Fibroblast of the aortic adventitia (primary cell): ENCODE data around the gene OSTN. TPM values are rescaled to one million over a fixed set of nuclear protein-coding genes. Genes with fewer than 3 reads are reported as not detected.

Source experiments
- DNase-seq: peaks from one replicate; pipeline ENCODE4 v3.0.0-alpha.2; 2010; ENCODE audit warnings: low read depth
- H3K4me3 ChIP-seq: 2 replicates; pipeline ENCODE4 v1.5.1; 2011; ENCODE audit warnings: low read depth, mild to moderate bottlenecking, control low read depth, low read length, moderate library complexity
- total RNA-seq: library from RNA; depleted of rRNA; stranded (reverse); fragments of >200 nt; gene quantifications from 2 replicates; pipeline ENCODE4 v1.2.3, GENCODE V29; 2012; ENCODE audit warnings: low replicate concordance
- TF ChIP-seq, protein P1 (sequence below): IDR thresholded peaks from 2 replicates; pipeline ENCODE4 v1.5.1; 2011; ENCODE audit warnings: mild to moderate bottlenecking, low read length, control low read depth, inconsistent platforms; ENCODE audit not compliant: insufficient read depth

Gene OSTN
- total RNA-seq, 1 donor, result 0.99 TPM

DNA sequence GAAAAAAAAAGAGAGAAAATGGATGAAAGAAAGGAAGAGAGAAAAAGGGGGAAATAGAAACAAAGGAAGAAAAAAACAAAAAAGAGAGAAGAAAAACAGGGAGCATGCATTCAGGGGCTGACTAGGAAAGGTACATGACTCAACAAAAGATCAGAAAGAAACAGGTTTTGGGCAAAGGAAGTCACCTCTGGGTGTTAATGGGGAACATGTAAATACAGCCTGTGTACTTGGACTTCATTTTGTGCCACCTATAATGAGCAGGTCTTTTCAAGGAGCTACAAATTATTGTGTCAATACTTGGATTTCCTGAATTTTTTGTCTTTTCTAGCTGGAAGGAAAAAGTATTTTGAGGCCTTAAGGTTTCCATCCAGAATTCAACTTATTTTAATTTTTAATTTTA lies 76.7 kb downstream of the OSTN start:
- no peak for DNase-seq
- TF ChIP-seq, protein P1, sequence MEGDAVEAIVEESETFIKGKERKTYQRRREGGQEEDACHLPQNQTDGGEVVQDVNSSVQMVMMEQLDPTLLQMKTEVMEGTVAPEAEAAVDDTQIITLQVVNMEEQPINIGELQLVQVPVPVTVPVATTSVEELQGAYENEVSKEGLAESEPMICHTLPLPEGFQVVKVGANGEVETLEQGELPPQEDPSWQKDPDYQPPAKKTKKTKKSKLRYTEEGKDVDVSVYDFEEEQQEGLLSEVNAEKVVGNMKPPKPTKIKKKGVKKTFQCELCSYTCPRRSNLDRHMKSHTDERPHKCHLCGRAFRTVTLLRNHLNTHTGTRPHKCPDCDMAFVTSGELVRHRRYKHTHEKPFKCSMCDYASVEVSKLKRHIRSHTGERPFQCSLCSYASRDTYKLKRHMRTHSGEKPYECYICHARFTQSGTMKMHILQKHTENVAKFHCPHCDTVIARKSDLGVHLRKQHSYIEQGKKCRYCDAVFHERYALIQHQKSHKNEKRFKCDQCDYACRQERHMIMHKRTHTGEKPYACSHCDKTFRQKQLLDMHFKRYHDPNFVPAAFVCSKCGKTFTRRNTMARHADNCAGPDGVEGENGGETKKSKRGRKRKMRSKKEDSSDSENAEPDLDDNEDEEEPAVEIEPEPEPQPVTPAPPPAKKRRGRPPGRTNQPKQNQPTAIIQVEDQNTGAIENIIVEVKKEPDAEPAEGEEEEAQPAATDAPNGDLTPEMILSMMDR, result no peak
- H3K4me3 ChIP-seq, result no peak overlapping the region

DNA sequence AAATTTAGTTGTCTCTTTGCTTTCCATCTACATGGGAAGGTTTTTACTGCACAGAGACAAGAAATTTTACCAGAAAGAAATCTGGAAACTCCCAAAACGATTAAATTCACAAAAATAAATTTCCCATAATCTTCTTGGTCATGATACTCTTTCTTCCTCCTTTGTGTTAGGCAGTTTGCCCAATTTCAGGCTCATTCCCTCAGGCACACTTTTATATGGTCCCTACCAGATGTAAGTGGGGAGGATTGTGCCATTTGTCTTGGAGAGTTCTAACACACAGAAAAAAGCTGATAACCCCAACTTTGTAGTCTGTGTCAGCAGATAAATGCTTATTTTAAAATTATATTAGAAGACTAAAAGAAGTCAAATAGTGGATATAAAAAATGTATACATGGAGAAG lies 81.1 kb downstream of the OSTN start:
- H3K4me3 ChIP-seq, result no peak overlapping the region
- TF ChIP-seq, protein P1, result no peak
- no peak for DNase-seq

DNA sequence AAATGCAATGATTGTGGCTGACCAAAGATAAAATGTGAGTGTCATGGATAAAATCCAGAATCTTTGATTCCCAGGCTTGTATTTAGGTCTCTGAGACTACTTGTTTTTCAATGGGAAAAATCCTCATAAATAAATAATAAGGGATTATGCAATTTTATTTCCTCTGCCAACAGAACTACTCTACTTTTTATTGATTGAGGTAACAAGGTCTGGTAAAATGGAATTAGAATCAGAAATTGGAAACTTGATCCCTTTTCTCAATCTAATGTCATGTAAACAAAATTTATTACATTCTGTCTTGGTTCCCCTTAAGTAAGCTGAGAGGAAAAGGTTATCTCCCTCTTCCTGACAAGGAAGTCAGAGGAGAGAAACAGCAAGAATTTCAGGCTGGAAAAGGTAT lies 81.8 kb downstream of the OSTN start:
- TF ChIP-seq, protein P1, result no peak
- no peak overlapping the region for H3K4me3 ChIP-seq
- DNase-seq, result no peak

DNA sequence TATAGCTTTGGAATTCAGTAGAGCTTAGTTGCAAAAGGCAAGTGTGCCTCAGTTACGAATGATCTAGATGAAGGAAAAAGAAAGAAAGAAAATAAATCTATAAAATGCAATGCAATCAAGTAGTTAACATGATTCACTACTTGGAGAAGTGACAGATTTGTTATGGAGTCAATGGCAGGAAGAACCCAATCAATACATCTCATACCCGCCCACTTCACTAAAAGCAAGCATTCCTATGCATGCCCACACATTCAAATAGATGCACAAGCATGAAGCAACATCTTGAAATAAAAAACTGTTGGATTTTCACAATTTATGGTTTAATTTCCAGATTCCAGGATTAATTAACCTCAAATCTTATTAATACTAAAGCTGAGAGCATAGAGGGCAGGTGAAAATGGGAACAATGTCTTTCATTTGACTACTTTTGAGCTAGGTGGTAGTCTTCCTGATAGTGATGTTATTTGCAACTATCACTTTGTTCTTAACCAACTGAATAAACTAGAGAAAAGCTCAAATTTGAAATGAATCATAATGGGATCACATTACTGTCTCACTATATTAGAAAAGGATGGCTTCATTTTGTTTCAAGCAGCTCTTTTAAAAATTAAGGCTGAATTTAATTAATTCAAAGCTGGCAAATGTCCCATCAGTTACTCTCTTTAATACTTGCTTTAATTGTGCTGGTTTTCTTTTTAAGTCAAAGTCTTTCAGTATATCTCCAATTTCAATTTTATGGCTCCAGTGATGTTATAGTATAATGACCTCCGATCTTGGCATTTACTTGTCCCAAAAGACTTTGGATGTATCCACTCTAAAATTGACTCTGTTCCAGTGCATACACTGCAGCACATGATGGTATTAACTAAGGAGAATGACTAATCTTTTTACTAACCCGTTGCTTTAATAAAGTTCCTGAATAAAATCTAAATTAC lies 83.5 kb downstream of the OSTN start:
- DNase-seq, result peak; percentile 38
- H3K4me3 ChIP-seq, result no peak overlapping the region
- TF ChIP-seq, protein P1, result no peak

DNA sequence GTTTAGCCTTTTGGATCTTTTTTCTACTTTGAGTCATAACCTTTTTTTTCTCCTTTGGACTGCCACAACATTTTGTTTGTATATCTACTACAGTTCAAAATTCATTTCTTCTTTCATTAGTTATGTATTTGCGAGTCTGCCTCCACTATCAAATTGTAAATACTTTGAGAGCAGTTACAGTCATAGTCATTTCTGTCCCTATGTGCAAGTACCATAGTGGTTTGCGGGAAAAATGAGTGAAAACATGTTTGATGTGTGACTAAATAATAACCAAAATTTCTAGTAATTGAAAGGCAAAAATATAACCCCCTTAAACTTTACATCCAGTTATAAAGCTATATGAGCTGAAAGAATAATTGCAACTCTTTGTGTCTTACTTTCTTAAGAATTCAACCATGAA lies 84.4 kb downstream of the OSTN start:
- no peak overlapping the region for H3K4me3 ChIP-seq
- no peak for DNase-seq
- TF ChIP-seq, protein P1, result no peak

DNA sequence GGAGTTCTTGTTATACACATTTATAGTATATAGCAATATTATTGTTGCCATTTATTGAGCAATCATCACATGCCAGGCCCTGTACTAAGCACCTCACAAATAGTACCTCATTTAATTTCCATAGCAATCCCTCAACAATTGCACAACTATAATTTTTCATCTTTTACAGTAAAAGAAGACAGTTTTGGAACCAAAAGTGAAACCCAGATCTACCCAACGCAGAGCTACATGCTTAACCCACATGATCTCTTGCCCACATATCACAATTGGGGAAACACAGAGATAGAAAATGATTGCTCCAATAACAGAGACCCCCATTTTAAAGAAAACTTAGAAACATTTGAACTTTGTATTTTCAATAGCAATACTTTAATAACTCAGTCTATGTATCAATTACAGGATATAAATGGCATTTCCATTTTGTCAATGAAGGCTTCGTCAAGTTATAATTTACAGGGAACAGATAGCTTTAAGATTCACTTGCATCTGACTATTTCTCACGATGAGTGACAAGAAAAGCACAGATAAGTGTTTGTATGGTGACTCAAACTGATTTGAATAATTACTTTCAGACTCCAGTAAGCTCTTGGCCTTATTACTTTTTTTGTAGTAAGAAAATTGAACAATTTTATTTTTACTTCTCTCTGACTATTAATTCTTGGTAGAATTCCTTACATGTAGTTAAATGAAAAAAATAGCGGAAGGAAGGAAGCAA lies 91.4 kb downstream of the OSTN start:
- peak; percentile 22 for DNase-seq
- H3K4me3 ChIP-seq, result no peak overlapping the region
- TF ChIP-seq, protein P1, result no peak
